SH-SY5Y (cell line): ENCODE data around the gene PRTG.

Experiments
- GATA2 ChIP-seq: IDR thresholded peaks from 2 replicates; pipeline ENCODE4 v1.6.1; 2011; ENCODE audit warnings: mild to moderate bottlenecking, low read depth, low read length
- GATA3 ChIP-seq: IDR thresholded peaks from 2 replicates; pipeline ENCODE4 v1.6.1; 2011; ENCODE audit warnings: low read depth, mild to moderate bottlenecking, low read length, moderate library complexity

- TF ChIP-seq GATA3 (no peak), GATA2 (no peak)
Observed at GRCh38 chr15:55709458-55709857, 33.5 kb downstream of the PRTG start.
